ENCODE results near the gene EZR. TPM values are rescaled to one million over a fixed set of nuclear protein-coding genes. Genes with fewer than 3 reads are reported as not detected.
A peak's percentile ranks its signal among the peaks of the same experiment; 100 is the strongest.

The EZR gene
- total RNA-seq, 1 donor from 2014 or later = 489 TPM

DNA sequence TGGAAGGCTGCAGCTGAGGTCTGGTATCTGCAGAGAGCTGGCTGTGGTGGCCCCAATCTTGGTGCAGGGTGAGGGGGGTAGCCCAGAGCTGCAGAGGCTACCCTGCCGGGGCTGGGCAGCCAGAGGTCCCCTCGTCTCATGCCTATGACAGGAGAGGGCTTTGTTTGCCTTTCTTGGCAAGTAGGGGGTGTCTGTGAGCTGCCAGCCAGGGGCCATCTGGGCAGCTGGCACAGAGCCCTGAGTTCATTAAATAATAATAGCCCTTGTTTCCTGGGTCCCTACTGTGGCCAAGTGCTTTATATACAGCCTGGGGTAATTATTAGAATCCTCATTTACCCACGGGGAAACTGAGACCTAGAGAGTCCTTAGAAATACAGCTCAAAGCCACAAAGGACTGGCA lies 66.6 kb downstream of the EZR start:
- peaks cover 7% of the 10 kb centered on the region for H3K4me1 Mint-ChIP-seq
- DNase-seq (no peak), ATAC-seq (ENCODE audit: low read depth) (peak; percentile 47)
- POLR2A ChIA-PET = interaction anchor here (0.7 kb wide), 8 partner anchors 8 to 239 kb away, joined by 3 to 8 read pairs (median 5); no protein-coding TSS in a partner anchor
- H3K4me3 Mint-ChIP-seq = no peak overlapping the region
- no peaks in the 10 kb centered on the region for H3K9me3 Mint-ChIP-seq
- TF ChIP-seq CTCF (IDR thresholded peaks at IDR 0.05) = no peak
- CTCF ChIA-PET = interaction anchor here (0.6 to 1.7 kb wide), 4 partner anchors 48 to 230 kb away, joined by 3 to 4 read pairs (median 4); no protein-coding TSS in a partner anchor
- no peak overlapping the region for H3K27ac Mint-ChIP-seq
- H3K27me3 Mint-ChIP-seq = no peaks in the 10 kb centered on the region
- no peaks in the 10 kb centered on the region for H3K36me3 Mint-ChIP-seq (ENCODE audit: low read depth)
- intact Hi-C loops (cut with micrococcal nuclease) = loop anchor here (2.0 kb wide), 1 partner anchor 36 kb away; no protein-coding TSS in a partner anchor

GRCh38 chr6:158751921-158752320 lies 67.2 kb downstream of the EZR start:
- Mint-ChIP-seq H3K27ac (no peak overlapping the region), H3K27me3 (no peaks in the 10 kb centered on the region), H3K9me3 (no peaks in the 10 kb centered on the region), H3K4me1 (peaks cover 7% of the 10 kb centered on the region), H3K4me3 (no peak overlapping the region), H3K36me3 (ENCODE audit: low read depth) (no peaks in the 10 kb centered on the region)
- no peak for ATAC-seq (ENCODE audit: low read depth)
- ChIA-PET POLR2A (no interaction called here), CTCF (interaction anchor here (1.2 to 1.7 kb wide), 3 partner anchors 48 to 221 kb away, joined by 3 to 4 read pairs (median 4); no protein-coding TSS in a partner anchor)
- DNase-seq = no peak
- intact Hi-C loops (cut with micrococcal nuclease) = loop anchor here (2.0 kb wide), 1 partner anchor 35 kb away; no protein-coding TSS in a partner anchor
- no peak for TF ChIP-seq CTCF (IDR thresholded peaks at IDR 0.05)

DNA sequence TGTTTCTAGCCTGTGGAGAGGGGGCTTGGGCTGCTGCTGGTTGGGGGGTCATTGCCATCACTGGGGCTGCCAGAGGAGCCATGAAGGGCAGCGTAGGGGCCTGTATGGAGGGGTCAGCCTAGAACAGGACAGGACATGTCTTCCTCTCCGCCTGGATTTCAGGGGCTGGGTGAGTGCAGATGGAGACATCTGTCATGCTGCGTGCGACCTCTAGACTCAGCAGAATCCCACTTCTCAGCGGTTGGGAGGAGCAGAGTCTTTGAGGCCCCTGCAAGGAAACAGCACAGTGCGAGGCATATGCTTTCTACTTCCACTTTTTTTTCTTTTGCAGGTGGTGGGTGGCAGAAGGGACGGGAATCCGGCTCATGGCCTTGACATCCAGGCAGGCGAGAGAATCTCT lies 67.9 kb downstream of the EZR start:
- no peak overlapping the region for H3K4me3 Mint-ChIP-seq
- H3K9me3 Mint-ChIP-seq = no peaks in the 10 kb centered on the region
- H3K36me3 Mint-ChIP-seq (ENCODE audit: low read depth) = no peaks in the 10 kb centered on the region
- no peaks in the 10 kb centered on the region for H3K27me3 Mint-ChIP-seq
- H3K27ac Mint-ChIP-seq = no peak overlapping the region
- intact Hi-C loops (cut with micrococcal nuclease) = no loop called here
- DNase-seq (no peak), ATAC-seq (ENCODE audit: low read depth) (no peak)
- TF ChIP-seq CTCF (IDR thresholded peaks at IDR 0.05) = no peak
- POLR2A ChIA-PET = no interaction called here
- CTCF ChIA-PET = no interaction called here
- H3K4me1 Mint-ChIP-seq = peaks cover 7% of the 10 kb centered on the region

DNA sequence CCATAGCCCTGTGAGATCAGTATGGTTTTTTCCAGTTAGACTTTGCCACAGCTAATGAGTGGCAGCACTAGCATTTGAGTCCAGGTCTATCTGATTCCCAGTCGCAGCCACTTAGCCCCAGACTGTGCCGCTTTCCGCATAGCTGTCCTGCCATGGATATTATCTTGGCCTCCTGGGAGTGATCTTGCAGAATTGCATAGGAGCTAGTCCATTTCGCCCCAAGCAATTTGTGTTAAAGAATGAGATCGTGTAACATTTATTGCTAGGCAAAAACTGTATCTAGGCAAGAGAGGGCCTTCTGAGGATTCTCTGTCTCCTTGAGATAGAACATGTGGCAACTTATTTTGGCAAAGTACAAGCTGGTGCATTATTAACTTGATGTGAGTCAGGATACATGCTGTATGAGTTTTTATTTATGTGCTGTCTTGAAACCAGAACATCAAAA lies 74.2 kb downstream of the EZR start:
- no peaks in the 10 kb centered on the region for H3K4me1 Mint-ChIP-seq
- no peak overlapping the region for H3K27ac Mint-ChIP-seq
- TF ChIP-seq CTCF (IDR thresholded peaks at IDR 0.05) = no peak
- no peak overlapping the region for H3K4me3 Mint-ChIP-seq
- no peaks in the 10 kb centered on the region for H3K27me3 Mint-ChIP-seq
- H3K36me3 Mint-ChIP-seq (ENCODE audit: low read depth) = no peaks in the 10 kb centered on the region
- no peak for ATAC-seq (ENCODE audit: low read depth)
- intact Hi-C loops (cut with micrococcal nuclease) = no loop called here
- no peaks in the 10 kb centered on the region for H3K9me3 Mint-ChIP-seq
- no peak for DNase-seq
- POLR2A ChIA-PET = no interaction called here
- CTCF ChIA-PET = no interaction called here

- H3K4me3 Mint-ChIP-seq = no peak overlapping the region
- intact Hi-C loops (cut with micrococcal nuclease) = no loop called here
- no peak for DNase-seq
- H3K27ac Mint-ChIP-seq = no peak overlapping the region
- H3K36me3 Mint-ChIP-seq (ENCODE audit: low read depth) = no peaks in the 10 kb centered on the region
- ATAC-seq (ENCODE audit: low read depth) = no peak
- ChIA-PET POLR2A (interaction anchor here (1.5 to 1.9 kb wide), 2 partner anchors 17 to 22 kb away, joined by 5 read pairs; no protein-coding TSS in a partner anchor), CTCF (no interaction called here)
- no peak for TF ChIP-seq CTCF (IDR thresholded peaks at IDR 0.05)
- H3K4me1 Mint-ChIP-seq = no peaks in the 10 kb centered on the region
- no peaks in the 10 kb centered on the region for H3K27me3 Mint-ChIP-seq
- H3K9me3 Mint-ChIP-seq = peaks cover 9% of the 10 kb centered on the region
These were observed 76.0 kb downstream of the EZR start for GRCh38 chr6:158743033-158743651.
